PFSK-1 (cell line): ENCODE results near the gene RHOBTB3.

ENCODE experiments used
- FOXP2 ChIP-seq: optimal IDR thresholded peaks from 2 replicates; pipeline ENCODE3; 2011; ENCODE audit warnings: borderline replicate concordance, control low read depth, inconsistent platforms; ENCODE audit not compliant: insufficient read depth; ENCODE audit errors: extremely low read length, extremely low read depth
- POLR2AphosphoS5 ChIP-seq: IDR thresholded peaks from 2 replicates; pipeline ENCODE4 v1.6.1; 2012; ENCODE audit warnings: low read depth, mild to moderate bottlenecking, control low read depth, low read length, moderate library complexity
- REST ChIP-seq, 2 experiments: IDR thresholded peaks; 2 replicates each; pipeline versions ENCODE4 v1.6.1 to v1.8.0; 2011 to 2012; ENCODE audit warnings: low read depth in 2 of 2, low read length in 2 of 2, control low read depth in 1 of 2, inconsistent platforms in 1 of 2, mild to moderate bottlenecking in 1 of 2, moderate library complexity in 1 of 2; ENCODE audit not compliant: insufficient read depth in 1 of 2
- SIN3A ChIP-seq: IDR thresholded peaks from 2 replicates; pipeline ENCODE4 v1.6.1; 2012; ENCODE audit warnings: mild to moderate bottlenecking, low read length, moderate library complexity, borderline replicate concordance; ENCODE audit not compliant: insufficient read depth
- TAF1 ChIP-seq: IDR thresholded peaks from 2 replicates; pipeline ENCODE4 v1.6.1; 2012; ENCODE audit warnings: low read length, control low read depth, borderline replicate concordance; ENCODE audit not compliant: insufficient read depth

- TF ChIP-seq TAF1 (no peak), FOXP2 (no peak), REST (IDR thresholded peaks at IDR 0.05; ENCODE audit: insufficient read depth in 1 of 2, low read depth in 2 of 2, low read length in 2 of 2) (no peak), POLR2AphosphoS5 (no peak), SIN3A (no peak)
Measured at GRCh38 chr5:95782181-95782580, 51.0 kb downstream of the RHOBTB3 start.
